Right hindlimb (tissue), 1 donor: ENCODE data around the gene TALDO1.
A peak's percentile ranks its signal among the peaks of the same experiment; 100 is the strongest.

Experiments
- DNase-seq: peaks from one replicate; pipeline ENCODE4 v3.0.0-alpha.2; 2018

TALDO1 gene

DNA sequence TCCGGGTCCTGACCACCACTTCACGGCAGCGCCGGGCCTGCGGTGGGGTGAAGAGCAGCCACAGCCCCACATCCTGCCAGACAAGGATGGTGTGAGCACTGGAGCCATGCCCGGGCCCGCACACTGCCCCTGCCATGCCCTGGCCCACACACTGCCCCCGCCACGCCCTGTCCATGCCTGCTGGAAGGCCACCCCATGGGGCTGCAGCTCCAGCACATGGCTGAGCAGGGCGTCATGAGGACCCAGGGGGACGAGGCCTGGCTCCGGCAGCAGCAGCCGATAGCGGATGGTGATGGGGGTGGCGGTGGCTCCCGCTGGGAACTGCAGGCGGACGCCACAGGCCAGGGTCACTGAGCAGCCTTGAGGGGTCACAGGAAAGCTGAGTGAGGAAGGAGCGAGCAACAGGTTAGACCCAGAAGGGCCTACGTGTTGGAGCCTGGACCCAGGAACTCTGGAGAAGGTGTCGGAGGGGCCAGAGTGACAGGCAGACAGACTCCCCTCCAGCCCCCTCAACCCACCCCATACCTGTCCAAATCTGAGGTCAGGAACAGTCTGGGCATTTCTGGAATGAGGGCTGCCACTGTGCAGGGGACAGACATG, 54.9 kb downstream of the TALDO1 start:
- no peak for DNase-seq

DNA sequence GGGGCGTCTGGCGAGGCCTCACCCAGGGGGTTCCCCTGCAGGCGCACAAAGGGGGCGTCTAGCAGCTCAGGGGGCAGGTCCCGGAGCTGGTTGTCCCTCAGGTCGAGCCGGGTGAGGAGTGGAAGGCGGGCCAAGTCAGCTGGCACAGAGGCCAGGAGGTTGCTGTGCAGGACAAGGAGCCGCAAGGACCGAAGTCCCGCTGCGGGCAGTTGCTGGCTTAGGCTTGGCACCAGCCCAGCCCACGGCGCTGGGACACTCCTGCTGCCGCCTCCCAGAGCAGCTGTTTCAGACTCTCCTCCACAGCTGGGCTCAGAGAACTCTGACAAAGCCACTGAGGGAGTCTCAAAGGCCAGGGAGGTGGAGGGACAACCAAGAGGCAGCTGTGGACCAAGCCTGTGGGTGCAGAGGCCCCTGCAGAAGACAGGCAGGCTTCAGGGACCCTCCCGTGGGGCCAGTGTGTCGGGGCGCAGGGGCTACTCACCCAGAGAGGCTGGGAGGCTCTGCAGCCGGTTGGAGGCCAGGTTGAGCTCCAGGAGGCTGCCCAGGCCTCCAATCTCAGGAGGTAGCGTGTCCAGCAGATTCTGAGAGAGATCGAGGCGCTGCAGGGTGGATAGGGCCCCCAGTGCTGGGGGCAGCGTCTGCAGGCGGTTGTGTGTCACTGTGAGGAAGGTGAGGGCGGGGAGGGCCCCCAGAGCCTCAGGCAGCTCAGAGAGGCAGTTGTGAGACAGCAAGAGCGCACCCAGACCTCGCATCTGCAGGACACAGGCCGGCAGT, 55.6 kb downstream of the TALDO1 start:
- no peak for DNase-seq

DNA sequence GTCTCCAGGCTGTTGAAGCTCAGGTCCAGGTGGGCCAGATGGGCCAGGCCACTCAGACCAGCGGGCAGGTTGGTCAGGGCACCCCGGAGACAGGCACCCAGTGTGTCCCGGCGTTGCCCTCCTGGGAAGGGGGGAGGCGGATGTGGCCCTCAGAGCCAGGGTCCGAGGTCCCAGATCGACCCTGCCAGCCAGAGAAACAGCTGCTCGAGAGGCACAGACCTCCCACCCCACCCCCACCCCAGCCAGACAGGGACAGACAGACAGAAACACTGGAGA, 56.1 kb downstream of the TALDO1 start:
- DNase-seq = no peak

DNA sequence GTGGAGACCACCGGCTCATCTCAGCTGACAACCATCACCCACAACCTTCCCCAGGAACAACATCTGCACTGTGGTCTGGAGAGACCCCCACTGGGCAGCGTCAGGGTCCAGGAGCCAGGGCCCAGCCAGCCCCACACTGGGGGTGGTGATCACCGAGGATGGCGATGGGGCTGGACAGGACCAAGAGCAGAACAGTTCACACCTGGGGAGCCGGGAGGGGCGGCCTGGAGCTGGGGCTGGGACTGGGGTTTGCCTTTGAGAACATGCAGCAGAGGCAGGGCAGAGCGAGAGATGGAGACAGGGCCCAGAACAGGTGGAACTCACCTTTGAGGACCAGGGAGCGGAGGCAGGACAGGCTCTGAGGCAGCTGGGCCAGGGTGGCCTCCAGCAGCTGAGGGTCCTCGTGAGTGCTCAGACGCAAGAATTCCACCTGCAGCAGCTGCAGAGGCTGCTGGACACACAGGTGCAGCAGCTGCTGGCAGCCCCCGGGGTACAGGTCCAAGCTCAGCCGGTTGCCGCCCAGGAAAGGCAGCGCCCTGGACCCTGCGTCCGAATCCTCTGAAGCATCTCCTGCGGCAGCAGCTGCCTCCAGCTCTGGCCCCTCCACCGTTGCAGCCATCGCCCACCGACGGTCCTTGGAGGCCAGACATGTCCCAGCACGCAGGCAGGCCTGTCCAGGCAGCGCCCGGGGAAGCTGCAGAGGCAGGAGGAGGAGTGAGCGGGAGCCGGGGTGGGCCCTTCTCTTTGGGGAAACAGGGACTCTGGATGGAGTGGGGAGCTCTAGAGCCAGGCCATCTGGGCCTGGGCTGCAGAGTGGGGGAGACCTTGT, 56.7 kb downstream of the TALDO1 start:
- DNase-seq = no peak

DNA sequence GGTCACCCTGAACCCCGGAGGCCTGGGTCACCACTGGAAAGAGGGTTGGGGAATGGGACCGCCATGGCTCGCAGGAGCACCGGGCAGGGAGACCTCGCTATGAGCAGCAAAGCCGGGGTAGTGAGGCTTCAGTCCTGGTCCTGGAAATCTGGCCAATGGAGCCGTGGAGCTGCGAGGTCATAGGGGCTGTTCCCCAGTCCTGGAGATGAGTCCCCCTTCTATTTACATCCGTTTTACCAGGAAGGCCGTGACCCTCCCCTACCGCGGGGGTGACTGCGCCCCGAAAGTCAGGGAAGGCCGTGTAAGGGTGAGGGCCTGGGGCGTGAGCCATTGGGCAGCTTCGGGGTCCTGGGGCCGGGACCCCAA, 57.3 kb downstream of the TALDO1 start:
- no peak for DNase-seq

DNA sequence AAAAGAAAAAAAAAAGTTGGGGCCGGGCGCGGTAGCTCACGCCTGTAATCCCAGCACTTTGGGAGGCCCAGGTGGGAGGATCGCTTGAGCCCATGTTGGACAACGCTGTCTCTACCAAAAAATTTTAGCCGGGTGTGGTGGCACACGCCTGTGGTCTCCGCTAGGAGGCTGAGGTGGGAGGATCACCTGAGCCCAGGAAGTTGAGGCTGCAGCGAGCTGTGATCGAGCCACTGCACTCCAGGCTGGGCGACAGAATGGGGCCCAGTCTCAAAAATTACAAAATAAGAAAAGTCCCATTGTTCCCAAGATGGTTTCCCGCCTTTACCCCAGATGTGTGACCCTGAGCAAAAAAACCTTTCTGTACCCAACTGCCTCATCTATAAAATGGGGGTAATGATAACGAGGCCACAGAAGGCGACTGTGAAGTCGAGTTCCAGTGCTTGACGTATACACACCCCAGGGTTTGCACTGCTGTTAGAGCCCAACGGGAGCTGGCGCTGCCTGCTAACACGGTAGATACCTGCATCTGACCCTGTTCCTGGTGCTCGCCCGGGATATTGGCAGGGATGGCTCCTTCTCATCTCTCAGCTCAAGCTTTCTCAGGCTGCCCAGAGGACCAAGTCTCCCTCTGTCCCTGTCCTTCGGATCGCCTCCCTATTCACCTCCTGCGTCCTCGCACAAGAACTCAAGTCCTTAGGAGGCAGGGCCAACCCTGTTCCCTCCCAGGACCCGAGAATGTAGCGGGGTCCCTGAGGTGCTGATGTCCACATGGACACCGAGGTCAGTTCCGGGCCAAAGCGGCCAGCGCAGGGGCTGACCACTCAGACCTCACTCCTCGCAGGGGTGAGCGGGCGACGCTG, 61.4 kb downstream of the TALDO1 start:
- no peak for DNase-seq

DNA sequence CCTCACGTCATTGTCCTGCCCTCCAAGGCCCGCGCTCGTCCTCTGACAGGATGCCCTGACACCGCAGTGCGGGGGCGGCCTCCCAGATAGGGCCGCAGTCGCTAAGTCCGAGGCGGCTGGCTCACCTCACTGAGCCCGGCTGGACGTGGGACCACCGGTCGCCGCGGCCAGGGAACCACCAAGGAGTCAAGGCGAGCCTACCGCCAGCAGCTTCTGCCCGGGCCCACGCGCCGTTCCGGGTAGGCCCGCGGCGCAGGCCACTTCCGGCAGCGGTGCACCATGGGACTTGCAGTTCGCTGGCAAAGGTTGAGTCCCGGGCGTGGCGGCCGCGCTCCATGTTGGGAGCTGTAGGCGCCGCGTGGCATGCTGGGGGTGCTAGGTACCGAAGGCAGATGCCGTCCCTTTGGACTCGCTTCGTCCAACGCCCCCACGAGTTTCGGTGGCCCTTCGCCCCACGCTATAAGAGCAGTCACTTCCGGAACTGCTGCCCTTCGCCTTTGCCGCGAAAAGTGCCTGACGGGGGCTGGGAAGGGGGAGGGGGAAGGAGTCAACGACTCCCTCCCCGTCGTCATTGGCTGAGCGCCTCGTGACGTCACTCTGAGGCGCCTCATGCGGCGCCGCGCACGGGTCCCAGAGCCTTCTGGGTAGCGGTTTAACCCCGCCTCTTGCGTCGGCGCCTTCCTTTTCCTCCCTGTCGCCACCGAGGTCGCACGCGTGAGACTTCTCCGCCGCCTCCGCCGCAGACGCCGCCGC, 62.2 kb downstream of the TALDO1 start, which contains the start of gene RPLP2:
RPLP2 (plus strand) TSS at position 681 of the 753 bp plus-strand sequence. CDS start 268 bp downstream, outside the sequence.
- DNase-seq = peak; percentile 98

DNA sequence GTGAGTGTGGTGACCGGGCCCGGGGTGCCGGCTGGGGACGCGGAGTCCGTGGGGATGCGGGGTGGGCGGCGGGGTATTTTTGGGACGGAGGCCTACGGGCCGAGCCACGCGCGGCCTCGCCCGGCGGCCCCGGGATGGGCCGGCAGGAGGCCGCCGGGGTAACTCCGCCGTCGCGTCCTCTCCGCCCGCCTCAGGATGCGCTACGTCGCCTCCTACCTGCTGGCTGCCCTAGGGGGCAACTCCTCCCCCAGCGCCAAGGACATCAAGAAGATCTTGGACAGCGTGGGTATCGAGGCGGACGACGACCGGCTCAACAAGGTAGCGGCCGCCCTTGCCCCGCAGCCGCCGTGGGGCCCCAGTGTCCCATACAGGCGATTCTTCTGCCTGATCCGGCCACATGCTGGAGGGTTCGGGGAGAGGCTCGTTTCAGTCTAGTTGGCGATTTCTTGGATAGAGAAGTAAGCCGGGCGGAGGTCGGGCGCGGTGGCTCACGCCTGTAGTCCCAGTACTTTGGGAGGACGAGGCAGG, 62.8 kb downstream of the TALDO1 start:
- no peak for DNase-seq

DNA sequence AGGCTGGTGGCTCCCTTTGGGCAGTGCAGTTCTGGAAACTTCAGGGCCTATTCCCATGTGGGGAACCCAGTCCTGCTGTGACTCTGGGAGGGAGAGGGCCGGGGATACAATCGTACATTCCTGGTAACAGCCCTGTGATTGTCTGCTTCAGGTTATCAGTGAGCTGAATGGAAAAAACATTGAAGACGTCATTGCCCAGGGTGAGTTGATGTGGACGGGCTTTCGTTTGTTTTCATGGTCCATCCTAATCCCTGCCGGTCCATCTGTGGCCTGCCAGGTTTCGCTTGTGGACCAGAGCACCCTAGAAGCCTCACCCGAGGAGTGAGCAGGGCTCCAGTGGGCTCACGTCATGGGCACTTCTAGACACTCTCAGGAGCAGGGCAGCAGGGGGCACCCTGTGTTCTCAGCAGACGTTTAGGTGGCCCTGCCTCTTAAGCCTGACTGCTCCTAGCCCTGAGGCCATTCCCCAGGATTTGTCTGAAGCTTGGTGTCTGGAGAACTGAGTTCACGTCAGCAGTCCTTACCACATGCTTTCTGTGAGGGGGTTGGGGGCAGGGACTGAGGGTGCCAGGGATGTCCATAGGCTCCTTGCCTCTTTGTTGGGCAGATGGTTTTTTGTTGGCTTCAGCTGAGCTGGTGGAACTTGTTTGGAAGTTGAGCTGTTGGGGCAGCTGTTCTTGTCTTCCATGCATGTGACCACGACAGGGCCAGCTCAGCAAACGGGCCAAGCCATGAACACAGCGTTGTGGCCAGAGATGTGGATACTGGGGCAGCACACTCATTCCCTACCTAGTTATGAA, 64.4 kb downstream of the TALDO1 start:
- no peak for DNase-seq

DNA sequence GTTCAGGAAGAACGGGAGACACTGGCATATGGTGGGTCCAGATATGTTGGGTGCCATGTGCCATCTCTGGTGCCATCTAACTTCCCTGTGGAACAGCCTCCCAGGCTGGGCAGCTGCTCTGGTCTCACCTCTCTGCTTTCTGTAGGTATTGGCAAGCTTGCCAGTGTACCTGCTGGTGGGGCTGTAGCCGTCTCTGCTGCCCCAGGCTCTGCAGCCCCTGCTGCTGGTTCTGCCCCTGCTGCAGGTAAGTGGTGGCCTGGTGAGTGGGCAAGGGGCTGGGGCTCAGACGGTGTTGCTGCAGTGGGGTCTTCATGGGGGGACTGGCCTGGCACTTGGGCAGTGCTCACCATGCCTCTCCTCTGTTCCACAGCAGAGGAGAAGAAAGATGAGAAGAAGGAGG, 65.1 kb downstream of the TALDO1 start:
- DNase-seq = no peak

DNA sequence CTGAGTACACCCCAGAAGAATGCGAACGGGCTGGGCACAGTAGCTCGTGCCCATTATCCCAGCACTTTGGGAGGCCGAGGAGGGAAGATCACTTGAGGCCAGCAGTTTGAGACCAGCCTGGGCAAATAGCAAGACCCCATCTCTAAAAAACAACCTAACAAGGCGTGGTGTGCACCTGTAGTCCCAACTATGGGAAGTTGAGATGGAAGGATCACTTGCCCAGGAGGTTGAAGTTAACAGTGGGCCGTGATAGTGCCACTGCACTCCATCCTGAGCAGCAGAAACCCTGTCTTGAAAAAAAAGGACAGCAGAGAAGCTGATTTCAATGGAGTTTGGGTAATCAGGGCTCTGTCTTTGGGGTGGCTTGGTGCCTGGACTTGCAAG, 65.8 kb downstream of the TALDO1 start:
- no peak for DNase-seq

DNA sequence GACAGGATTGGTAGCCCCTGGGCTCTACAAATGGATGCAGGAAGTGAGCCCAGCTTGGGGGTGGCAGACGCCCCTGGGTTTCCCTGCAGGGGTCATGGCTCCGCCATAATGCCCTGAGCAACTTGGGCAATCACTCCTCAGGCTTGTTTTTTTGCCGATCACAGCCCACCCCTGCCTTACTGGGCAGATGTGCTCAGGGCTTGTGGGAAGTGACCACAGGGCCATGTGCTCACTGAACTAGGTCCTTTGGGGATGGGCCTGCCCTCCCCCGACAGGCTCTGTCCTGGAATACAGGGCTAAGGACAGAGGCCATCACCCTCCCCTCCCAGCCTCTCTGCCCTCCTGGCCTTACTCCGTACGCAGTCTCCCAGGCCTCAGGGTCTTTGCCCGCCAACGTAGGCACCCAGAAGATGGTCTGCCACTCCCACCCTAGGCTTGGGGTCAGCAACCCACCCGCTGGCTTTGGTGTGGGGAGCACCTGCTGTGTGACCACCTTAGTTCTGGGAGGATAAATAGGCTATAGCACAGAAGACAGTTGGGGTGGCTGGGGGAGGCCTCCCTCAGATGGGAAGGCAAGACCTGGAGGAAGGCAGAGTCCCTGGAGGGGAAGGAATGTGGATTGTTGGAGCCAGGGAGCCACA, 66.3 kb downstream of the TALDO1 start:
- DNase-seq = no peak
